Measurements from ENCODE around the gene RDH8. TPM values are rescaled to one million over a fixed set of nuclear protein-coding genes. Genes with fewer than 3 reads are reported as not detected.

The RDH8 gene
- total RNA-seq, result not detected
- not detected for polyA plus RNA-seq
- long read RNA-seq, donor 1, result 0 reads
- long read RNA-seq, donor 2, result 0 reads
- long read RNA-seq, donor 3, result 0 reads
- long read RNA-seq, donor 4, result 0 reads
- long read RNA-seq, donor 5, result 0 reads

DNA sequence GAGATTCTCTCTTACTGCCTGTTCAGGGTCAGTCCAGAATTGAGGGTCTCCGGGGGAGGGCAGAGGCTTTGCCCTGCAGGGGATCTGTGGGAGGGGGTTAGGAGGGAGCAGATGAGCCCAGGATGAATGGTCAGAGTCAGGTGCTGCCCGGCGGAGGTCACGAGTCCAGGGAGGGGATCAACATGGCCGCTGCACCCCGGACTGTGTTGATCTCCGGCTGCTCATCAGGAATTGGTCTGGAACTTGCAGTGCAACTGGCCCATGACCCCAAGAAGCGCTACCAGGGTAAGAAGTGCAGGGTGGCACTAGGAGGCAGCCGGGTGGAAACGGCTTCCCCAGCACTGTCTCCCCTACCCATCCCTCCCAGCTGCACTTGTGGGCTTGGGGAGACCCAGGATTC lies at the start of gene RDH8:
Gene RDH8, plus strand, starts transcription at position 168 of the 400 bp plus-strand sequence. Its CDS starts 15 bp downstream, at position 183.
- Histone ChIP-seq H3K4me3 (no peak within 1 kb of the TSS), H3K4me1 (ENCODE audit: control insufficient read depth in 5 of 5, insufficient read depth in 5 of 5, low read length in 5 of 5) (peaks cover 0 to 9% (median 3%) of the 10 kb centered on the region in 5 donors), H3K27ac (ENCODE audit: low read depth in 1 of 2, low read length in 1 of 2) (no peak within 1 kb of the TSS), H3K9me3 (ENCODE audit: control insufficient read depth in 4 of 4, insufficient read depth in 3 of 4, low read length in 3 of 4) (peaks cover 0 to 2% (median 0%) of the 10 kb centered on the region in 4 donors), H3K27me3 (ENCODE audit: control insufficient read depth in 3 of 3, insufficient read depth in 3 of 3, low read length in 2 of 3) (peaks cover under 1 to 34% (median 21%) of the 10 kb centered on the region in 3 donors), H3K36me3 (ENCODE audit: control insufficient read depth in 4 of 4, insufficient read depth in 4 of 4, low read length in 4 of 4) (no peaks in the 10 kb centered on the region), H3K9ac (ENCODE audit: insufficient read depth in 1 of 2, low read length in 2 of 2) (no peak within 1 kb of the TSS)
- WGBS, 2 donors, result 69 to 70% methylated on average over 10 of the region's 10 CpGs
- DNase-seq (no peak), ATAC-seq (ENCODE audit: insufficient read depth, low FRiP score) (no peak)
- TF ChIP-seq, protein P1, sequence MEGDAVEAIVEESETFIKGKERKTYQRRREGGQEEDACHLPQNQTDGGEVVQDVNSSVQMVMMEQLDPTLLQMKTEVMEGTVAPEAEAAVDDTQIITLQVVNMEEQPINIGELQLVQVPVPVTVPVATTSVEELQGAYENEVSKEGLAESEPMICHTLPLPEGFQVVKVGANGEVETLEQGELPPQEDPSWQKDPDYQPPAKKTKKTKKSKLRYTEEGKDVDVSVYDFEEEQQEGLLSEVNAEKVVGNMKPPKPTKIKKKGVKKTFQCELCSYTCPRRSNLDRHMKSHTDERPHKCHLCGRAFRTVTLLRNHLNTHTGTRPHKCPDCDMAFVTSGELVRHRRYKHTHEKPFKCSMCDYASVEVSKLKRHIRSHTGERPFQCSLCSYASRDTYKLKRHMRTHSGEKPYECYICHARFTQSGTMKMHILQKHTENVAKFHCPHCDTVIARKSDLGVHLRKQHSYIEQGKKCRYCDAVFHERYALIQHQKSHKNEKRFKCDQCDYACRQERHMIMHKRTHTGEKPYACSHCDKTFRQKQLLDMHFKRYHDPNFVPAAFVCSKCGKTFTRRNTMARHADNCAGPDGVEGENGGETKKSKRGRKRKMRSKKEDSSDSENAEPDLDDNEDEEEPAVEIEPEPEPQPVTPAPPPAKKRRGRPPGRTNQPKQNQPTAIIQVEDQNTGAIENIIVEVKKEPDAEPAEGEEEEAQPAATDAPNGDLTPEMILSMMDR (IDR thresholded peaks at IDR 0.05; ENCODE audit: control extremely low read depth, extremely low read depth), result no peak

- peaks cover 4 to 28% (median 22%) of the 10 kb centered on the region in 3 donors for H3K27me3 ChIP-seq (ENCODE audit: control insufficient read depth in 3 of 3, insufficient read depth in 3 of 3, low read length in 2 of 3)
- no peak for DNase-seq
- H3K9ac ChIP-seq (ENCODE audit: insufficient read depth in 1 of 2, low read length in 2 of 2), result no peak overlapping the region
- H3K9me3 ChIP-seq (ENCODE audit: control insufficient read depth in 4 of 4, insufficient read depth in 3 of 4, low read length in 3 of 4), result peaks cover 0 to 4% (median 0%) of the 10 kb centered on the region in 4 donors
- WGBS, 2 donors, result 33 to 41% methylated on average over 14 of the region's 14 CpGs
- H3K4me3 ChIP-seq, result no peak overlapping the region
- no peak for ATAC-seq (ENCODE audit: insufficient read depth, low FRiP score)
- H3K4me1 ChIP-seq (ENCODE audit: control insufficient read depth in 5 of 5, insufficient read depth in 5 of 5, low read length in 5 of 5), result no peaks in the 10 kb centered on the region
- no peaks in the 10 kb centered on the region for H3K36me3 ChIP-seq (ENCODE audit: control insufficient read depth in 4 of 4, insufficient read depth in 4 of 4, low read length in 4 of 4)
- TF ChIP-seq, protein P1 (IDR thresholded peaks at IDR 0.05; ENCODE audit: control extremely low read depth, extremely low read depth), result no peak
- H3K27ac ChIP-seq (ENCODE audit: low read depth in 1 of 2, low read length in 1 of 2), result no peak overlapping the region
Observed at GRCh38 chr19:9966024-9966423, 47.3 kb upstream of the RDH8 start.

DNA sequence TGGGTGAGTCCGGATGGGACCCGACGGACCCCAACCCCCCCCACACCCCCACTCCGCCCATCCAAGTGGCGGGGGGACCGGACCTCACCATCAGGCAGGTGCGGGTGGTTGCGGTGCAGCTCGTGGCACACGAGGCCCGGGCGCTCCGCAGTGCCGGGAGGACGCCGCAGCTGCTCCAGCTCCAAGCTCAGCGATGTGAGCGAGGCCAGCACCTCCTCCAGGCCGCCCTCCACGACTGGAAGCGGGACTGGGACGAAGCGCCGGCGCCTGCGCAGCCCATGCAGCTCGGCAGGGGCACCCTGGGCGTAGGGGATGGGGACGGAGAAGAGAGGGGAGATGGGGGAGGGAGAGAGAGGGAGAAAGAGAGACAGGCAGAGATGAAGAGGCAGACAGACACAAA lies 46.8 kb upstream of the RDH8 start:
- TF ChIP-seq, protein P1 (IDR thresholded peaks at IDR 0.05; ENCODE audit: control extremely low read depth, extremely low read depth), result no peak
- H3K9ac ChIP-seq (ENCODE audit: insufficient read depth in 1 of 2, low read length in 2 of 2), result no peak overlapping the region
- H3K27me3 ChIP-seq (ENCODE audit: control insufficient read depth in 3 of 3, insufficient read depth in 3 of 3, low read length in 2 of 3), result peaks cover 4 to 28% (median 22%) of the 10 kb centered on the region in 3 donors
- WGBS, 2 donors, result 4 to 15% methylated on average over 29 of the region's 29 CpGs
- no peak overlapping the region for H3K4me3 ChIP-seq
- H3K27ac ChIP-seq (ENCODE audit: low read depth in 1 of 2, low read length in 1 of 2), result no peak overlapping the region
- no peak for ATAC-seq (ENCODE audit: insufficient read depth, low FRiP score)
- H3K36me3 ChIP-seq (ENCODE audit: control insufficient read depth in 4 of 4, insufficient read depth in 4 of 4, low read length in 4 of 4), result no peaks in the 10 kb centered on the region
- DNase-seq, result no peak
- H3K4me1 ChIP-seq (ENCODE audit: control insufficient read depth in 5 of 5, insufficient read depth in 5 of 5, low read length in 5 of 5), result no peaks in the 10 kb centered on the region
- H3K9me3 ChIP-seq (ENCODE audit: control insufficient read depth in 4 of 4, insufficient read depth in 3 of 4, low read length in 3 of 4), result peaks cover 0 to 4% (median 0%) of the 10 kb centered on the region in 4 donors

DNA sequence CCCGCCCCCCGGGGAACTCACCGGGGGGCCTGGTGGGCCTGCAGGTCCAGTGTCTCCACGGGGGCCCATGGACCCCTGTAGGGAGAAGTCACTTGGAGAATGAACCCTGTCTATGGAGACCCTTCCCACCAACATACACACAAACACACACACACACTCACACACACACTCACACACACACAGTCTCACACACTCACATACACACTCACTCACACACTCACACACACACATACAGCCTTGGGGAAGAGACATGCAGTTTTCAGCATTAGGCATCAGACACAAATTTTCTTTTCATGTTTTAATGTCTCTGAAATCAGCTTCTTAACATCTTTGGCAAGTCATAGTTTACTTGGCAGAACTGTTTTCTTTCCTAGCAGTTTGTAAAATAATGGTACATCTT lies 46.0 kb upstream of the RDH8 start:
- no peaks in the 10 kb centered on the region for H3K4me1 ChIP-seq (ENCODE audit: control insufficient read depth in 5 of 5, insufficient read depth in 5 of 5, low read length in 5 of 5)
- TF ChIP-seq, protein P1 (IDR thresholded peaks at IDR 0.05; ENCODE audit: control extremely low read depth, extremely low read depth), result no peak
- ATAC-seq (ENCODE audit: insufficient read depth, low FRiP score) (no peak), DNase-seq (peak in 1 of 3 donors; percentile 41)
- no peak overlapping the region for H3K27ac ChIP-seq (ENCODE audit: low read depth in 1 of 2, low read length in 1 of 2)
- peaks cover 4 to 28% (median 22%) of the 10 kb centered on the region in 3 donors for H3K27me3 ChIP-seq (ENCODE audit: control insufficient read depth in 3 of 3, insufficient read depth in 3 of 3, low read length in 2 of 3)
- no peak overlapping the region for H3K4me3 ChIP-seq
- WGBS, 2 donors, result 46% methylated on average over 4 of the region's 4 CpGs; no CpG with 5 or more reads in 1 of the 2 donors
- no peak overlapping the region for H3K9ac ChIP-seq (ENCODE audit: insufficient read depth in 1 of 2, low read length in 2 of 2)
- H3K9me3 ChIP-seq (ENCODE audit: control insufficient read depth in 4 of 4, insufficient read depth in 3 of 4, low read length in 3 of 4), result peaks cover 0 to 4% (median 0%) of the 10 kb centered on the region in 4 donors
- no peaks in the 10 kb centered on the region for H3K36me3 ChIP-seq (ENCODE audit: control insufficient read depth in 4 of 4, insufficient read depth in 4 of 4, low read length in 4 of 4)

All from lung (tissue), 16 donors.